ENCODE data around the gene TDRD12. TPM values are rescaled to one million over a fixed set of nuclear protein-coding genes. Genes with fewer than 3 reads are reported as not detected.
"Not testable (repeated sequence)": the region's sequence is repeated elsewhere in the genome, so short reads cannot be mapped to it uniquely, and the experiment has no call there.

TDRD12 gene
- total and polyA plus RNA-seq, 11 donors: 0.06 to 0.63 (median 0.23) TPM; not detected in 5

DNA sequence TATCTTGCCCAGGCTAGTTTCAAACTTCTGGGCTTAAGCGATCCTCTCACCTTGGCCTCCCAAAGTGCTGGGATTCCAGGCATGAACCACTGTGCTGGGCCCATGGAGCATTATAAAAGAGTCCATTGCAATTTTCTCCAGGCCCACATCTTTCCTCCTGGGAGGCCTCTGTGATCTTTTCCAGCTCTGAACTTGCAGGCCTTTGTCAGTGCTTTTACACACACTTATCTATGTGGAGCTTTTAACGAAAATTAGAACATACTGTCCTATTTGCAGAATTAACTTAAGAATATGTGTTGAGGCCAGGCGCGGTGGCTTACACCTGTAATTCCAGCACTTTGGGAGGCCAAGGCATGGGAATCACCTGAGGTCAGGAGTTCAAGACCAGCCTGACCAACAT lies 23.9 kb downstream of the TDRD12 start:
- DNase-seq: no peak
- no peak for ATAC-seq
- WGBS, 4 donors: 91 to 96% (median 94%) methylated on average over 4 of the region's 4 CpGs
- Histone ChIP-seq H3K27ac (no peak overlapping the region), H3K4me3 (no peak overlapping the region), H3K4me1 (no peaks in the 10 kb centered on the region), H3K36me3 (no peaks in the 10 kb centered on the region), H3K27me3 (peaks cover 0 to 15% (median 1%) of the 10 kb centered on the region in 9 donors), H3K9me3 (no peaks in the 10 kb centered on the region)
- TF ChIP-seq POLR2A (IDR thresholded peaks at IDR 0.05): no peak
- TF ChIP-seq CTCF (IDR thresholded peaks at IDR 0.05): no peak
- intact Hi-C loops (cut with DNase I): no loop called here

- Histone ChIP-seq H3K4me3 (no peak overlapping the region), H3K4me1 (no peaks in the 10 kb centered on the region), H3K9me3 (no peaks in the 10 kb centered on the region), H3K27ac (no peak overlapping the region), H3K36me3 (no peaks in the 10 kb centered on the region), H3K27me3 (peaks cover 0 to 27% (median 5%) of the 10 kb centered on the region in 9 donors)
- ATAC-seq (no peak), DNase-seq (no peak)
- WGBS, 4 donors: 87 to 90% (median 88%) methylated on average over 17 to 18 of the region's 18 CpGs
- intact Hi-C loops (cut with DNase I): no loop called here
- TF ChIP-seq POLR2A (IDR thresholded peaks at IDR 0.05): no peak
- TF ChIP-seq CTCF (IDR thresholded peaks at IDR 0.05): no peak
Observed at GRCh38 chr19:32744555-32745325, 25.2 kb downstream of the TDRD12 start.

DNA sequence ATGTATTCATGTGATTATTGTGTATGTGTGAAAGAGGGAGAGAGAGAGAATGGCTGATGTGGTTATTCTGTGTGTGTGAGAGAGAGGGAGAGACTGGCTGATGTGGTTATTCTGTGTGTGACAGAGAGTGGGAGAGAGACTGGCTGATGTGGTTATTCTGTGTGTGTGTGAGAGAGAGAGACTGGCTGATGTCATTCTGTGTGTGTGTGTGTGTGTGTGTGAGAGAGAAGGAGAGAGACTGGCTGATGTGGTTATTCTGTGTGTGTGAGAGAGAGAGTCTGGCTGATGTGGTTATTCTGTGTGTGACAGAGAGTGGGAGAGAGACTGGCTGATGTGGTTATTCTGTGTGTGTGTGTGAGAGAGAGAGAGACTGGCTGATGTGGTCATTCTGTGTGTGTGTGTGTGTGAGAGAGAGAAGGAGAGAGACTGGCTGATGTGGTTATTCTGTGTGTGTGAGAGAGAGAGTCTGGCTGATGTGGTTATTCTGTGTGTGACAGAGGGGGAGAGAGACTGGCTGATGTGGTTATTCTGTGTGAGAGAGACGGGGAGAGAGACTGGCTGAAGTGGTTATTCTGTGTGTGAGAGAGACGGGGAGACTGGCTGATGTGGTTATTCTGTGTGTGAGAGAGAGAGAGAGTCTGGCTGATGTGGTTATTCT lies 26.2 kb downstream of the TDRD12 start:
- 30 to 52% (median 34%) methylated on average over 2 of the region's 2 CpGs for WGBS, 4 donors
- H3K4me3 ChIP-seq; H3K9me3 ChIP-seq; H3K36me3 ChIP-seq; ATAC-seq; H3K27ac ChIP-seq; H3K4me1 ChIP-seq; intact Hi-C loops (cut with DNase I); DNase-seq: not testable (repeated sequence)
- peaks cover 0 to 34% (median 5%) of the 10 kb centered on the region in 9 donors for H3K27me3 ChIP-seq

GRCh38 chr19:32746631-32747196 lies 27.1 kb downstream of the TDRD12 start:
- H3K27ac ChIP-seq; H3K36me3 ChIP-seq; intact Hi-C loops (cut with DNase I); DNase-seq; ATAC-seq; H3K9me3 ChIP-seq; H3K4me1 ChIP-seq; H3K4me3 ChIP-seq: not testable (repeated sequence)
- peaks cover 0 to 42% (median 5%) of the 10 kb centered on the region in 9 donors for H3K27me3 ChIP-seq
- WGBS, 4 donors: 24 to 37% (median 30%) methylated on average over 2 of the region's 2 CpGs

GRCh38 chr19:32748497-32748896 lies 28.9 kb downstream of the TDRD12 start:
- Histone ChIP-seq H3K27me3 (peaks cover 0 to 51% (median 5%) of the 10 kb centered on the region in 9 donors), H3K4me1 (no peaks in the 10 kb centered on the region), H3K36me3 (no peaks in the 10 kb centered on the region), H3K27ac (no peak overlapping the region), H3K9me3 (no peaks in the 10 kb centered on the region), H3K4me3 (no peak overlapping the region)
- no peak for ATAC-seq
- intact Hi-C loops (cut with DNase I): no loop called here
- TF ChIP-seq CTCF (IDR thresholded peaks at IDR 0.05): no peak
- TF ChIP-seq POLR2A (IDR thresholded peaks at IDR 0.05): no peak
- DNase-seq: no peak
- WGBS, 4 donors: 58 to 65% (median 62%) methylated on average over 5 of the region's 5 CpGs

Data from heart left ventricle (tissue), 16 donors.